Pulmonary artery endothelial cell (primary cell): ENCODE data around the gene CDK5RAP2. TPM values are rescaled to one million over a fixed set of nuclear protein-coding genes. Genes with fewer than 3 reads are reported as not detected.
"Not testable (repeated sequence)": the region's sequence is repeated elsewhere in the genome, so short reads cannot be mapped to it uniquely, and the experiment has no call there.

Source experiments
- DNase-seq: peaks from one replicate; pipeline ENCODE4 v3.0.0-alpha.2; 2011; ENCODE audit warnings: low read depth, low spot score
- total RNA-seq: library from RNA; depleted of rRNA; stranded (reverse); fragments of >200 nt; gene quantifications from 2 replicates; pipeline ENCODE4 v1.2.3, GENCODE V29; 2014

The CDK5RAP2 gene
- total RNA-seq, 1 donor from 2014 or later = 26.5 TPM

DNA sequence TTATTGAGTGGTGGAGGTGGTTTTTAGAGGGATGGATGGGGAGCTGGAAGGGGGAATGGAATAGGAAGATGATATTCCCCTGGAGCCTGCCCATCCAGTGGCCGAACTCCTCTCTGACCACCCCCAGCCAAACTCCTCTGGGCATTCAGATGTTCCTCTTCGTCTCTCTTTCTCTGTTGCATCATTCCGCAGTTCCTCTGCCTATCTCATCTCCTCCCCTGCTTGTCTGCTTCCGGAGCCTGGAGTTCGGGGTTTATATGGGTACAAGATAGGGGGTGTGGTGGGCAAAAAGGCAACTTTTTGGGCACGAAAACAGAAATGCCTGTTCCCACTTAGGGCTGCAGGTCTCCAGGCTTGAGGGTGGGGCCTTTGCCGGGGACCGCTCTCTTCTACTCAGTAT is 12.2 kb upstream of the CDK5RAP2 start:
- no peak for DNase-seq

GRCh38 chr9:120587328-120587727 is 7.4 kb upstream of the CDK5RAP2 start:
- DNase-seq = no peak

- DNase-seq = peak; percentile 81
Observed at GRCh38 chr9:120583958-120584369, 4.0 kb upstream of the CDK5RAP2 start.

DNA sequence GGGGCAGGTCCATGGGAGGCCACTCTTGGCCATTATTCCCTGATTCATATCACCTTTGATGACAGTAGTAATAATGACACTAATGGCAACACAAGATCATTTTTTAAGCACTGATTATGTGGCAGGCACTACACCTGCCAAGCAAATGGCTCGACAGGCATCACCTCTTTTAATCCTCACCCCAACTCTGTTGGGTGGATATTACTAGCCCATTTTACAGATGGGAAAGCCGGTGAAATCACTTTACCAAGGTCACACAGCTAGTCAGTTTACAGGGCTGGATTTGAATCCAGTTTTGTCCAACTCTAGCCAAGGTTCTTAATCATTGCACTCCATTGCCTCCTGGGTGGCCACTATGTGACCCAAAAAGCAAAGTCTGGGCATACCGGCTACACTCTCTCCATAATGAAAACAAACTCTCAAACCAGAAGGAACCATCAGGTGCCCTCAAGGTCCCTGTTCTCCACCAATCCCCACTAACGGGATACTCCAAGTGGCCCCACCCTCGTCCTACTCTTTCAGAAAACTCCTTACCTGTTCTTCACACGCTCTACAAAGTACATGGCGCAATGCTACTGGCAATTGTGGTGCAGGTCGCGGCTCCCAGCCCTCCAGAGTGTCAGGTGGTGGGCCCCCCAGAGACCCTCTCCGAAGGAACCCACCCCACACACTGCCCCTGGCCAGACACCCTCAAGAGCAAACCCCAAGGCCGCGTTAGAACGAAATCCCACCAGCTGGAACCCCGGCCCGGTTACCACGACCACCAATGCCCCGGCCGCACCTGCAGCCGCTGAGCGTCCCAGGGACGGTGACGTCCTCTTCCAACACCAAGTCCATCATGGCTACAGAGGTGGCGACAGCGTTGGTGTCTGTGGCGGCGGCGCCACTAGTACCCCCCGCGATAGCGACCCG is 572 bp downstream of the CDK5RAP2 start:
- DNase-seq = no peak

DNA sequence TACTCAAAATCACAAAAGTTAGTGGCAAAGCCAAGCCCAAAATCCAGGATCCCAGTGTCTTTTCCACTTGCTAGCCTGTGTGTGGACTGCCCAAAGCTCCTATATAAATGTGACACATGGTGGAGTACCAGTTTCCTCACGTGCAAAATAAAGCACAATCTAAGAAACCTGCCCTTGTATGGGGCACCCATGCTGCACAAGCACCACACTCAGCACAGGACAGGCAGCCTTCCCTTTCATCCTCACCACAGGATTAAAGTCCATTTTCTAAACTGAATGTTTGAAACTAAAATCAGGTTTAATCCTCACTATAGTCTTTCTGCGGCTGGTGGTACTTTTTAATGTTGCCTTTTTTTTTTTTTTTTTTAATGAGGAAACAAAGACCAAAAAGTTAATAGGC is 5.5 kb downstream of the CDK5RAP2 start:
- DNase-seq = no peak

DNA sequence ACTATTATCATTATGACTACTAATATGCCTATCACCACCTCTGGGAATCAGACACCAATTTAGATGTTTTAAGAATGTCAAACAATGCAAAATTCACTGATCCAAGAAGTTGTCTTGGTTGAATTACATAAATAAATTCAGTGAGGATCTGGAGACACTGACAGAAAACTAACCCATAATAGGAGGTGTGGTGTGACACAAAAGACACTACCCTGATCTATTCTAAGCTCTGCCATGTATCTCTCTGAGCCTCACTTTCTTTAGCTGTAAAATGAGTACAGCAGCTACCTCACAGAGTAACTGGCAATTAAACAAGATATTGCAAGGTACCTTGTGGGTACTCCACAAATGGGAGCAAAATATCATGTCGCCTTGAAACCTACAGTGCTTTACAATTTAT is 7.5 kb downstream of the CDK5RAP2 start:
- DNase-seq = no peak

- DNase-seq = peak; percentile 19
Observed at GRCh38 chr9:120571443-120572257, 8.3 kb downstream of the CDK5RAP2 start.

- DNase-seq = no peak
Observed at GRCh38 chr9:120570296-120570695, 9.7 kb downstream of the CDK5RAP2 start.

- no peak for DNase-seq
Observed at GRCh38 chr9:120569556-120569955, 10.4 kb downstream of the CDK5RAP2 start.

GRCh38 chr9:120568816-120569215 is 11.2 kb downstream of the CDK5RAP2 start:
- DNase-seq = no peak

DNA sequence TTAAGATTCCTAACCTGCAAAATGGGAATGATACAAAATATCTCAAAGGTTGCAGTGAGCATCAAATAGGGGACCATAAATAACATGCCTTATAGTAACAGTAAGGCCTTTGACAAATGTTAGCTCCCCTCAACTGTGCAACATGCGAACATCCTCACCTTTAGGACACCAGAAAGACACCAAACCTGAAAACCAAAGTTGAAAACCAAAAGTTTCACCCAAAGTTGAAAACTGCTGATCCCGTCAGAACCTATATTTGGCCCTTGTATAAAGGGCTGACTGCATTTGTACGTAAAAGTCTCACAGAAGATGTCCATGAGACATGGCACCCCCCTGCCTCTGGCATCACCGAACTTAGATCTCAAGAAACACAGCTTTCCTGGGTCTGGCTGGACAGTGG is 12.1 kb downstream of the CDK5RAP2 start:
- no peak for DNase-seq

DNA sequence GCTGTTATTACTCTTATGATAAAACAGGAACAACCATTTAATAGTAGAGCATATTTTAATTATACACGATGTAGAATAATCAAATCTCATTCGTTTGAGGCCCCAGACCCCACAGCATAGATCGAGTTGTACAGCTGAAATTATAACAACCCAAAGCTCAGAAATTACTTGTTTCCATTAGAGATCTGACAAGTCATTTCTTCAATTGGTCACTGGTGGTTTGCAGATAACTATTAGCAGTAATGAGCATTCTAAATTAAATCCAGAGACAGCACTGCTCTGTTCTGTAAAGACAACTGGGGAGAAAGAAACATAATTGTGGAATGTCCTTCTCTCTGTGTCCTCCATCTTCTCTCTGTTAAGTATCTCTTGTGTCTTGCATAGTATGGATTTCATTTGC is 12.9 kb downstream of the CDK5RAP2 start:
- no peak for DNase-seq

- no peak for DNase-seq
Observed at GRCh38 chr9:120564589-120564988, 15.4 kb downstream of the CDK5RAP2 start.

- no peak for DNase-seq
Observed at GRCh38 chr9:120562861-120563443, 17.0 kb downstream of the CDK5RAP2 start.

DNA sequence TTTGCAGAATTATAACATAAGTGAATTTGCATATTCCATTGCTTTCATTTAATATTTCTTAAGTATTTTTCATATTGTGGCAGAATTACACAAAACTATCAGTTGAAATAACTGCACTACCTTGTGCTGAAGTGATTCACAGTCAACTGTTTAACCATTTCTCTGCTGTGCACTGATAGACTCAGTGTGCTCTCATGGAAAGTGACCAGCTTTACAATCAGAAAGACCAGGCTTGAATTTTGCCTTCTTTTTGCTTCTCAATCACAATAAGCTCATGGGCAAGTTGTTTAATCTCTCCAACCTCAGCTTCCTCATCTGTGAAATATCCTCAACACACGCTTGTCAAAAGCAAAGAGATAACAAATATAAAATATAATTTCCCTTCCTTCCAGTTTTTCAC is 18.3 kb downstream of the CDK5RAP2 start:
- no peak for DNase-seq

DNA sequence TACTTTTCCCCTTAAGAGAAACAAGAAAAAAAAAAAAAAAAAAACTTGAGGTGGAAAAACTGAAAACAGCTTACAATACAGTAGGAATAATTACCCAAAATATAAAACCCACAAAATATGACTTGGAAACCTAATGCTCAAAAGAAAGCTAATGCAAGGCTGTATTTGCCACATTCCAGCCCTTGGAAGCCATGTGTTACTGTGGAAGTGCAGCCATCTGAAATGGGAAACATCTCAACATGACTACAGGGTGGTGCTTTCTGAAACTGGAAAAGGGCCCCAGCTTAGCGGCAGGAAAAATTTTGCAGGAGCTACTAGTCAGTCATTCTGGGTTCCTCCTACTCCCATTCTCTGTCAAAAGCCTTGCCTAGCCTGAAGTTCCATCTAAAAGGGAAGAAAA is 20.4 kb downstream of the CDK5RAP2 start:
- no peak for DNase-seq

DNA sequence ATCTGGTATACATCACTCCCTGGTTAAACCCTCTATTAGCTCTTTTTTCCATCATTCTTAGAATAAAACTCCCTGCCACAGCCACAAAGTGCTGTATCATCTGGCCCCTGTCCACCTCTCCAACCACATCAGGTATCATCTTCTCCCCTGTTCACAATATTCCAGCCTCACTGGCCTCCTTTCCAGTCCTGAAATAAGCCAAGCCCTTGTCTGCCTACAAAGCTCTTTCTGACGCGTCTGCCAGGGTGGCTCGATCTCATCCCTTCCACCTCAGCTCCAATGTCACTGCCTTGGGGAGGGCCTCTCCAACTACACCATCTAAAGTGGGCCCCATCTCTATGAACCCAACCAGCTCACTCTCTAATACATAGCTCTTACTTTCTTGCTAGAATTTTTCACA is 21.5 kb downstream of the CDK5RAP2 start:
- DNase-seq = no peak

- no peak for DNase-seq
Observed at GRCh38 chr9:120557205-120557604, 22.8 kb downstream of the CDK5RAP2 start.

GRCh38 chr9:120556775-120557174 is 23.2 kb downstream of the CDK5RAP2 start:
- no peak for DNase-seq

GRCh38 chr9:120555839-120556238 is 24.1 kb downstream of the CDK5RAP2 start:
- DNase-seq = no peak

GRCh38 chr9:120552210-120552704 is 27.7 kb downstream of the CDK5RAP2 start:
- not testable (repeated sequence) for DNase-seq
